Measurements from ENCODE around the gene ALDH3B2.
"Not testable (repeated sequence)": the region's sequence is repeated elsewhere in the genome, so short reads cannot be mapped to it uniquely, and the experiment has no call there.

ALDH3B2 gene

GRCh38 chr11:67682126-67683034, 8.0 kb upstream of the ALDH3B2 start:
- DNase-seq: not testable (repeated sequence)

- DNase-seq: no peak
Measured at GRCh38 chr11:67680696-67681470, 6.5 kb upstream of the ALDH3B2 start.

GRCh38 chr11:67675058-67675747, 780 bp upstream of the ALDH3B2 start:
- no peak for DNase-seq

- no peak for DNase-seq
Measured at GRCh38 chr11:67673902-67674301, 521 bp downstream of the ALDH3B2 start.

- DNase-seq: no peak
Measured at GRCh38 chr11:67673358-67673757, 1.1 kb downstream of the ALDH3B2 start.

GRCh38 chr11:67671211-67671520, 3.3 kb downstream of the ALDH3B2 start:
- no peak for DNase-seq

GRCh38 chr11:67670316-67671210, 3.9 kb downstream of the ALDH3B2 start:
- no peak for DNase-seq

- DNase-seq: no peak
Measured at GRCh38 chr11:67668192-67668551, 6.3 kb downstream of the ALDH3B2 start.

GRCh38 chr11:67667490-67668191, 6.8 kb downstream of the ALDH3B2 start:
- DNase-seq: no peak

GRCh38 chr11:67666676-67667489, 7.5 kb downstream of the ALDH3B2 start:
- no peak for DNase-seq

- no peak for DNase-seq
Measured at GRCh38 chr11:67666303-67666645, 8.1 kb downstream of the ALDH3B2 start.

- no peak for DNase-seq
Measured at GRCh38 chr11:67665541-67666302, 8.7 kb downstream of the ALDH3B2 start.

GRCh38 chr11:67664696-67665540, 9.5 kb downstream of the ALDH3B2 start:
- no peak for DNase-seq

GRCh38 chr11:67664213-67664585, 10.2 kb downstream of the ALDH3B2 start:
- no peak for DNase-seq

GRCh38 chr11:67663532-67664212, 10.8 kb downstream of the ALDH3B2 start:
- no peak for DNase-seq

GRCh38 chr11:67662835-67663531, 11.4 kb downstream of the ALDH3B2 start:
- no peak for DNase-seq

GRCh38 chr11:67662142-67662834, 12.1 kb downstream of the ALDH3B2 start:
- DNase-seq: no peak

All from stimulated activated CD4-positive, alpha-beta T cell treated with anti-CD3 and anti-CD28 coated beads, Interleukin-1b, Interleukin-23, amount 100 ng/mL, for 48 hours (primary cell).